ENCODE measurements around the gene IL20RB. TPM values are rescaled to one million over a fixed set of nuclear protein-coding genes. Genes with fewer than 3 reads are reported as not detected.

IL20RB gene
- total RNA-seq, 1 experiment from 2014 or later, result 7.2 TPM

GRCh38 chr3:136956971-136957370 lies 812 bp upstream of the IL20RB start:
- BruUV-seq (replicated peaks), result no TSS peak
- POLR2A ChIA-PET (ENCODE audit: unreplicated experiment), result interaction anchor here (0.6 kb wide), 1 partner anchor 15 kb away, joined by 3 read pairs; no protein-coding TSS in a partner anchor
- Histone ChIP-seq H3K9me2 (ENCODE audit: insufficient read depth) (no peaks in the 10 kb centered on the region), H2AFZ (no peak overlapping the region), H3K9me3 (ENCODE audit: insufficient read depth, low read depth) (no peaks in the 10 kb centered on the region), H3K79me2 (ENCODE audit: low read depth) (no peaks in the 10 kb centered on the region; the same call in 1 of the 2 replicates), H3K4me3 (no peak overlapping the region), H3K27ac (peak overlapping the region; percentile 86), H3F3A (ENCODE audit: insufficient read depth, low read depth) (peaks cover 56% of the 10 kb centered on the region), H3K4me1 (replicated peaks; ENCODE audit: insufficient read depth) (peaks cover 80% of the 10 kb centered on the region), H3K27me3 (ENCODE audit: insufficient read depth, low read depth) (no peaks in the 10 kb centered on the region), H4K20me1 (ENCODE audit: insufficient read depth) (no peaks in the 10 kb centered on the region), H3K36me3 (ENCODE audit: low read depth) (0 out of 2 replicates have a peak, but pooled peaks cover 4% of the 10 kb centered on the region), H3K4me2 (peak overlapping the region; percentile 62; the same call in 1 of the 2 replicates)
- no peak for DNase-seq
- intact Hi-C loops (cut with micrococcal nuclease; ENCODE audit: unreplicated experiment), result loop anchor here (5.0 kb wide), 3 partner anchors 95 to 330 kb away; partner anchors contain the start of genes NCK1 and STAG1
- TF ChIP-seq, protein P1, sequence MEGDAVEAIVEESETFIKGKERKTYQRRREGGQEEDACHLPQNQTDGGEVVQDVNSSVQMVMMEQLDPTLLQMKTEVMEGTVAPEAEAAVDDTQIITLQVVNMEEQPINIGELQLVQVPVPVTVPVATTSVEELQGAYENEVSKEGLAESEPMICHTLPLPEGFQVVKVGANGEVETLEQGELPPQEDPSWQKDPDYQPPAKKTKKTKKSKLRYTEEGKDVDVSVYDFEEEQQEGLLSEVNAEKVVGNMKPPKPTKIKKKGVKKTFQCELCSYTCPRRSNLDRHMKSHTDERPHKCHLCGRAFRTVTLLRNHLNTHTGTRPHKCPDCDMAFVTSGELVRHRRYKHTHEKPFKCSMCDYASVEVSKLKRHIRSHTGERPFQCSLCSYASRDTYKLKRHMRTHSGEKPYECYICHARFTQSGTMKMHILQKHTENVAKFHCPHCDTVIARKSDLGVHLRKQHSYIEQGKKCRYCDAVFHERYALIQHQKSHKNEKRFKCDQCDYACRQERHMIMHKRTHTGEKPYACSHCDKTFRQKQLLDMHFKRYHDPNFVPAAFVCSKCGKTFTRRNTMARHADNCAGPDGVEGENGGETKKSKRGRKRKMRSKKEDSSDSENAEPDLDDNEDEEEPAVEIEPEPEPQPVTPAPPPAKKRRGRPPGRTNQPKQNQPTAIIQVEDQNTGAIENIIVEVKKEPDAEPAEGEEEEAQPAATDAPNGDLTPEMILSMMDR (conservative IDR thresholded peaks at IDR 0.05), result no peak
- TF ChIP-seq EZH2 (IDR thresholded peaks at IDR 0.05; ENCODE audit: low read depth), result no peak
- CTCF ChIA-PET, result interaction anchor here (0.6 to 1.3 kb wide), 2 partner anchors 95 to 904 kb away, joined by 5 read pairs; partner anchors contain the start of gene NCK1

DNA sequence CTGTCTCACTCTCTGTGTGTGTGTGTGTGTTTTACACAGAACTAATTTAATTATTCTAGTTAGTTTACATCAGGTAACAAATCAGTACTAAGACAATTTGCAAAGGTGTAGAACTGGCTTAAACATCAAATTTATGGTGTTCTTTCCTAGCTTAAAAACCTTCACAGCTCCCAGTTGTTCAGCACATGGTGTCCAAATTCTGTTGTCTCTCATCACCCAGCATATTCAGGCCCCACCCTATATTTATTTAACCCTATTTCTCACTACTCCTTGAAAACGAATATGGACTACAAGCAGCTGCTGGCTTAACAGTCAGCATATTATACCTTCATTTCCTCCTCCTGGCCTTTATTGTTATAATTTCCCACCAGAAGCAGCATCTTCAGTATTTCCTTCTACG lies 1.2 kb downstream of the IL20RB start:
- DNase-seq, result no peak
- Histone ChIP-seq H3K27me3 (ENCODE audit: insufficient read depth, low read depth) (no peaks in the 10 kb centered on the region), H3K4me2 (no peak overlapping the region), H3K79me2 (ENCODE audit: low read depth) (no peaks in the 10 kb centered on the region), H2AFZ (no peak overlapping the region), H3K9me2 (ENCODE audit: insufficient read depth) (no peaks in the 10 kb centered on the region), H3K27ac (no peak overlapping the region), H3K4me1 (replicated peaks; ENCODE audit: insufficient read depth) (peaks cover 74% of the 10 kb centered on the region), H3F3A (ENCODE audit: insufficient read depth, low read depth) (peaks cover 63% of the 10 kb centered on the region), H4K20me1 (ENCODE audit: insufficient read depth) (no peaks in the 10 kb centered on the region), H3K9me3 (ENCODE audit: insufficient read depth, low read depth) (no peaks in the 10 kb centered on the region), H3K4me3 (no peak overlapping the region), H3K36me3 (ENCODE audit: low read depth) (0 out of 2 replicates have a peak, but pooled peaks cover 4% of the 10 kb centered on the region)
- TF ChIP-seq, protein P1 (conservative IDR thresholded peaks at IDR 0.05), result no peak
- no peak for TF ChIP-seq EZH2 (IDR thresholded peaks at IDR 0.05; ENCODE audit: low read depth)
- POLR2A ChIA-PET (ENCODE audit: unreplicated experiment), result no interaction called here
- no TSS peak for BruUV-seq (replicated peaks)
- intact Hi-C loops (cut with micrococcal nuclease; ENCODE audit: unreplicated experiment), result loop anchor here (5.0 kb wide), 3 partner anchors 97 to 332 kb away; partner anchors contain the start of genes NCK1 and STAG1
- CTCF ChIA-PET, result no interaction called here

GRCh38 chr3:136959599-136959998 lies 1.8 kb downstream of the IL20RB start:
- H4K20me1 ChIP-seq (ENCODE audit: insufficient read depth), result no peaks in the 10 kb centered on the region
- no peak overlapping the region for H3K4me3 ChIP-seq
- H3K79me2 ChIP-seq (ENCODE audit: low read depth), result no peaks in the 10 kb centered on the region
- no peaks in the 10 kb centered on the region for H3K9me3 ChIP-seq (ENCODE audit: insufficient read depth, low read depth)
- CTCF ChIA-PET, result no interaction called here
- H3K36me3 ChIP-seq (ENCODE audit: low read depth), result 0 out of 2 replicates have a peak, but pooled peaks cover 4% of the 10 kb centered on the region
- no peak overlapping the region for H3K4me2 ChIP-seq
- TF ChIP-seq, protein P1 (conservative IDR thresholded peaks at IDR 0.05), result no peak
- TF ChIP-seq EZH2 (IDR thresholded peaks at IDR 0.05; ENCODE audit: low read depth), result no peak
- intact Hi-C loops (cut with micrococcal nuclease; ENCODE audit: unreplicated experiment), result loop anchor here (5.0 kb wide), 3 partner anchors 97 to 332 kb away; partner anchors contain the start of genes NCK1 and STAG1
- H2AFZ ChIP-seq, result no peak overlapping the region
- no peak overlapping the region for H3K27ac ChIP-seq
- H3F3A ChIP-seq (ENCODE audit: insufficient read depth, low read depth), result peaks cover 63% of the 10 kb centered on the region
- H3K4me1 ChIP-seq (replicated peaks; ENCODE audit: insufficient read depth), result peaks cover 67% of the 10 kb centered on the region
- no peaks in the 10 kb centered on the region for H3K9me2 ChIP-seq (ENCODE audit: insufficient read depth)
- no peaks in the 10 kb centered on the region for H3K27me3 ChIP-seq (ENCODE audit: insufficient read depth, low read depth)
- POLR2A ChIA-PET (ENCODE audit: unreplicated experiment), result interaction anchor here (0.6 kb wide), 1 partner anchor 206 kb away, joined by 3 read pairs; no protein-coding TSS in a partner anchor
- BruUV-seq (replicated peaks), result no TSS peak
- no peak for DNase-seq
